Activated T-cell treated with anti-CD3 and anti-CD28 coated beads for 4 hours (primary cell): ENCODE data around the gene SLC2A4RG.

ENCODE experiments used
- DNase-seq: peaks from one replicate; pipeline ENCODE4 v3.0.0-alpha.2; 2020

Gene SLC2A4RG

GRCh38 chr20:63778034-63778752, 38.6 kb downstream of the SLC2A4RG start:
- DNase-seq: no peak

- no peak for DNase-seq
Measured at GRCh38 chr20:63778857-63779256, 39.3 kb downstream of the SLC2A4RG start.

GRCh38 chr20:63781181-63781580, 41.6 kb downstream of the SLC2A4RG start:
- DNase-seq: no peak

- DNase-seq: peak; percentile 5
Measured at GRCh38 chr20:63782051-63782471, 42.5 kb downstream of the SLC2A4RG start.

GRCh38 chr20:63782521-63782971, 43.0 kb downstream of the SLC2A4RG start:
- DNase-seq: peak; percentile 12

- no peak for DNase-seq
Measured at GRCh38 chr20:63783970-63784369, 44.4 kb downstream of the SLC2A4RG start.

GRCh38 chr20:63785691-63786131, 46.1 kb downstream of the SLC2A4RG start:
- DNase-seq: no peak

- DNase-seq: no peak
Measured at GRCh38 chr20:63787302-63787701, 47.7 kb downstream of the SLC2A4RG start.

- DNase-seq: no peak
Measured at GRCh38 chr20:63787749-63788148, 48.2 kb downstream of the SLC2A4RG start.

GRCh38 chr20:63789836-63790571, 50.4 kb downstream of the SLC2A4RG start:
- no peak for DNase-seq

GRCh38 chr20:63790572-63791168, 51.1 kb downstream of the SLC2A4RG start:
- no peak for DNase-seq

- no peak for DNase-seq
Measured at GRCh38 chr20:63791497-63792156, 52.1 kb downstream of the SLC2A4RG start.

- DNase-seq: no peak
Measured at GRCh38 chr20:63792866-63793265, 53.3 kb downstream of the SLC2A4RG start.
